Activated CD8-positive, alpha-beta T cell treated with anti-CD3 and anti-CD28 coated beads for 36 hours (primary cell): Measurements from ENCODE around the gene DGKI. TPM values are rescaled to one million over a fixed set of nuclear protein-coding genes. Genes with fewer than 3 reads are reported as not detected.

ENCODE experiments used
- ATAC-seq: fragments of 200-7000 bp; cut with Tn5 transposase; one replicate; pipeline ENCODE4 v1.10.0; 2021; ENCODE audit warnings: mild to moderate bottlenecking, moderate library complexity
- CTCF ChIA-PET: fragments of 350-600 bp; sonication (Branson Sonifier 250); formaldehyde crosslinking; loops from one replicate; lab custom pipeline; 2021; ENCODE audit warnings: antibody characterized with exemption; lab: Charles Lee
- POLR2A ChIA-PET: fragments of 350-600 bp; sonication (Branson Sonifier 250); formaldehyde crosslinking; loops from one replicate; lab custom pipeline; 2021; ENCODE audit warnings: antibody characterized with exemption; lab: Charles Lee
- DNase-seq: peaks from one replicate; pipeline ENCODE4 v3.0.0-alpha.2; 2020
- H3K27ac Mint-ChIP-seq: one replicate; pipeline ENCODE4 v1.8.0; 2021; ENCODE audit warnings: mild to moderate bottlenecking, mixed read lengths
- H3K27me3 Mint-ChIP-seq: one replicate; pipeline ENCODE4 v1.8.0; 2021; ENCODE audit warnings: mixed read lengths
- H3K36me3 Mint-ChIP-seq: one replicate; pipeline ENCODE4 v1.8.0; 2021; ENCODE audit warnings: low read depth, mixed read lengths
- H3K4me1 Mint-ChIP-seq: one replicate; pipeline ENCODE4 v1.8.0; 2021; ENCODE audit warnings: low read depth, mixed read lengths
- H3K4me3 Mint-ChIP-seq: one replicate; pipeline ENCODE4 v1.8.0; 2021; ENCODE audit warnings: mild to moderate bottlenecking, moderate library complexity, mixed read lengths
- H3K9me3 Mint-ChIP-seq: one replicate; pipeline ENCODE4 v1.8.0; 2021; ENCODE audit warnings: mixed read lengths
- CTCF ChIP-seq: fragments of 200-600 bp; IDR thresholded peaks from one replicate; pipeline ENCODE4 v1.8.0; 2022; ENCODE audit warnings: antibody characterized with exemption, mild to moderate bottlenecking
- intact Hi-C: fragments of 100-400 bp; cut with micrococcal nuclease; formaldehyde crosslinking; loops from one replicate; pipeline ENCODE4 v1.10.0; 2022
- total RNA-seq, 2 experiments: library from RNA; stranded (reverse); gene quantifications; one replicate each; pipeline ENCODE4 v1.2.3, GENCODE V29; 2021

DGKI gene
- total RNA-seq, 2 experiments from 2014 or later, result 0.38 to 0.65 TPM

GRCh38 chr7:137652721-137653120, 194.1 kb downstream of the DGKI start:
- TF ChIP-seq CTCF, result no peak
- Mint-ChIP-seq H3K27me3 (peaks cover 6% of the 10 kb centered on the region), H3K9me3 (no peaks in the 10 kb centered on the region), H3K36me3 (no peaks in the 10 kb centered on the region), H3K27ac (no peak overlapping the region), H3K4me3 (no peak overlapping the region), H3K4me1 (no peaks in the 10 kb centered on the region)
- intact Hi-C loops, result no loop called here
- ATAC-seq (no peak), DNase-seq (no peak)
- CTCF ChIA-PET, result interaction anchor here (0.5 to 1.4 kb wide), 3 partner anchors 25 to 356 kb away, joined by 3 to 5 read pairs (median 3); no protein-coding TSS in a partner anchor
- POLR2A ChIA-PET, result no interaction called here

DNA sequence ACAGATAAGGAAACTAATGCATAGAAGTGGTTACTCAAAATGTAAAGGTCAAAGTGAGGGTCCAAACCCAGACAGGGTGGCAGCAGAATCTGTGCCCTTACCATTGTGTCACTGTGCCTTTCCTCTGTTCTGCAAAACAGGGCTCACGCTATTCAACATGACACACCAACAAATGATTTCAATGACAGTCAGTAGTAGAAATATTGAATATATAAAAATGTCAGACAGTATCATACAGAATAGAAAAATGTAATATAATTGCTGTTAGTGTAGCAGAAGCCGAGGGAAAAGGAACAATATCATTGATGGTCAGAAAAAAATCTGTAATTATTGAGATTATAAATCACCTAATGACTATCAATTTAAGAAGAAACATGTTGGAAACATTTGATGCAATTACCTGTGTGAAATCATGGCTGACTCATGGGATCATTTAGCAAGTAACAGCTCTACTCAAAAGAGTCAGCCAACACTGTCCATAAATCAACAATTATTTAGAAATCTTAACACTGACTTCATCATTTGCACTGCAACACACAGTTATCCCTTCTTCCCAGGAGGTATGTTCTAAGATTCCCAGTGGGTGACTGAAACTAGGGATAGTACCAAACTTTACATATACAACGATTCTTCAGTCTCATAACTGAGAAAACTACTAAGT, 198.7 kb downstream of the DGKI start:
- ChIA-PET POLR2A (no interaction called here), CTCF (no interaction called here)
- ATAC-seq (no peak), DNase-seq (no peak)
- no peaks in the 10 kb centered on the region for H3K4me1 Mint-ChIP-seq
- no peaks in the 10 kb centered on the region for H3K9me3 Mint-ChIP-seq
- intact Hi-C loops, result no loop called here
- no peaks in the 10 kb centered on the region for H3K36me3 Mint-ChIP-seq
- TF ChIP-seq CTCF, result no peak
- no peak overlapping the region for H3K27ac Mint-ChIP-seq
- no peaks in the 10 kb centered on the region for H3K27me3 Mint-ChIP-seq
- no peak overlapping the region for H3K4me3 Mint-ChIP-seq

DNA sequence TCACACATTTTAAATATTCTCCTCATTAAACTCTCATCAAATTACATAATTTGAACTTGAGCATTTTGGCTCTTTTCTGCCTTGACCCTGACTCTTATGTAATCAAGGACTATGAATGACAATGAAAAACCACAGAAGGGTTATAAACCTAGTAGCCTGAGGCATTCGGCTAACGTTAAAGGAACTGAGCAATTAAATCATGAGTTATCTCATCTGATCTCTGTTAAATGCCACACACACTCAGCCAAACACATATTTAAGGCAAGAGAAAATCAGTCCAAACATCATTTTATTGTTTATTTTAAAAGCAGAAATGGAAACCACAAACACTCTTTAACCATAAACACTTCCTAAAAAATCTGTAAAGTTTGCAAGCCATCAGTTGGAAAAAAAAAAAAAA, 204.3 kb downstream of the DGKI start:
- no peak for TF ChIP-seq CTCF
- intact Hi-C loops, result no loop called here
- H3K4me3 Mint-ChIP-seq, result no peak overlapping the region
- H3K36me3 Mint-ChIP-seq, result no peaks in the 10 kb centered on the region
- POLR2A ChIA-PET, result no interaction called here
- no peak for DNase-seq
- peaks cover 3% of the 10 kb centered on the region for H3K27me3 Mint-ChIP-seq
- no peak for ATAC-seq
- H3K4me1 Mint-ChIP-seq, result no peaks in the 10 kb centered on the region
- CTCF ChIA-PET, result interaction anchor here (2.2 to 2.4 kb wide), 2 partner anchors 14 to 16 kb away, joined by 11 to 12 read pairs; no protein-coding TSS in a partner anchor
- no peaks in the 10 kb centered on the region for H3K9me3 Mint-ChIP-seq
- no peak overlapping the region for H3K27ac Mint-ChIP-seq

DNA sequence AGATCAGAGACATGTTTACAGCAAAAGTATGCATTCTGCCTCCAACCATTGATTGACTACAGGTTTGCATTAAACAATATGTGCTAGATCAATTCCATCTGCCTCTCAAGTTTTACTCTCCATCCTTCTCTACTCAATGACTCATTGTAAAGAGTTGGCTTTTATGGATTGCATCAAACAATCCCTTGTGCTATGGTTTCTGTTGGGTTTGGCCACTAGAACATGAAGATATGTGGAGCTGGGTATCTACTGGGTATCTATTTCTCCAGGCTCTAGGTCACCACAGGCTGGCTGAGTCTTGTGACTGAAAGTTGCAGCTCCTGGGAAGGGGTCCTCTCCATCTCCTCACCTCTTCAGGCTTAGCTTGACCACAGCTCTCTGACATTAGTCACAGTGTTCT, 204.7 kb downstream of the DGKI start:
- ATAC-seq (no peak), DNase-seq (no peak)
- ChIA-PET CTCF (interaction anchor here (2.2 to 2.4 kb wide), 2 partner anchors 14 to 16 kb away, joined by 11 to 12 read pairs; no protein-coding TSS in a partner anchor), POLR2A (no interaction called here)
- Mint-ChIP-seq H3K27me3 (peaks cover 3% of the 10 kb centered on the region), H3K9me3 (no peaks in the 10 kb centered on the region), H3K27ac (no peak overlapping the region), H3K4me3 (no peak overlapping the region), H3K36me3 (no peaks in the 10 kb centered on the region), H3K4me1 (no peaks in the 10 kb centered on the region)
- TF ChIP-seq CTCF, result no peak
- intact Hi-C loops, result no loop called here

- Mint-ChIP-seq H3K4me3 (no peak overlapping the region), H3K27ac (no peak overlapping the region), H3K36me3 (no peaks in the 10 kb centered on the region), H3K9me3 (no peaks in the 10 kb centered on the region), H3K27me3 (no peaks in the 10 kb centered on the region), H3K4me1 (no peaks in the 10 kb centered on the region)
- intact Hi-C loops, result no loop called here
- CTCF ChIA-PET, result interaction anchor here (2.7 kb wide), 1 partner anchor 10 kb away, joined by 12 read pairs; no protein-coding TSS in a partner anchor
- no peak for TF ChIP-seq CTCF
- POLR2A ChIA-PET, result no interaction called here
- no peak for ATAC-seq
- no peak for DNase-seq
Observed at GRCh38 chr7:137636376-137636775, 210.4 kb downstream of the DGKI start.
